Liver (tissue), 9 donors: Measurements from ENCODE around the gene HNRNPUL1. TPM values are rescaled to one million over a fixed set of nuclear protein-coding genes. Genes with fewer than 3 reads are reported as not detected.

Experiments
- DNase-seq: peaks from one replicate; pipeline ENCODE4 v3.0.0-alpha.2; 2017; ENCODE audit warnings: low spot score
- H3K27ac ChIP-seq, 2 donors: one replicate each; pipeline ENCODE4 v1.7.0; 2013; ENCODE audit warnings: inconsistent platforms in 2 of 2, low read length in 2 of 2, control low read depth in 1 of 2, low read depth in 1 of 2, mild to moderate bottlenecking in 1 of 2
- H3K27me3 ChIP-seq, 4 donors: one replicate each; pipeline versions ENCODE4 v1.6.1 to v1.7.0; 2013; ENCODE audit warnings: low read length in 3 of 4, inconsistent platforms in 1 of 4, mild to moderate bottlenecking in 1 of 4, moderate library complexity in 1 of 4; ENCODE audit not compliant: control insufficient read depth in 4 of 4, insufficient read depth in 4 of 4
- H3K36me3 ChIP-seq, 4 donors: one replicate each; pipeline versions ENCODE4 v1.6.1 to v1.7.0; 2013; ENCODE audit warnings: low read length in 3 of 4, mild to moderate bottlenecking in 3 of 4, low read depth in 1 of 4, moderate library complexity in 1 of 4; ENCODE audit not compliant: control insufficient read depth in 4 of 4, insufficient read depth in 3 of 4
- H3K4me1 ChIP-seq, 4 donors: one replicate each; pipeline versions ENCODE4 v1.6.1 to v1.7.0; 2013; ENCODE audit warnings: low read length in 3 of 4, mild to moderate bottlenecking in 3 of 4, moderate library complexity in 1 of 4; ENCODE audit not compliant: control insufficient read depth in 4 of 4, insufficient read depth in 4 of 4
- H3K4me3 ChIP-seq, 3 donors: one replicate each; pipeline versions ENCODE4 v1.6.1 to v1.7.0; 2013; ENCODE audit warnings: low read length in 3 of 3, control low read depth in 1 of 3, low read depth in 1 of 3, mild to moderate bottlenecking in 1 of 3
- H3K9ac ChIP-seq, 2 donors: one replicate each; pipeline ENCODE4 v1.7.0; 2013; ENCODE audit warnings: low read length in 2 of 2, mild to moderate bottlenecking in 2 of 2, moderate library complexity in 2 of 2, control low read depth in 1 of 2, low read depth in 1 of 2
- H3K9me3 ChIP-seq, 4 donors: one replicate each; pipeline versions ENCODE4 v1.6.1 to v1.7.0; 2013; ENCODE audit warnings: low read length in 3 of 4; ENCODE audit not compliant: control insufficient read depth in 4 of 4
- ATF3 ChIP-seq: IDR thresholded peaks from 2 replicates; pipeline ENCODE4 v1.6.1; 2016; ENCODE audit warnings: antibody characterized with exemption
- FOXA1 ChIP-seq: IDR thresholded peaks from 2 replicates; pipeline ENCODE4 v1.6.1; 2016; ENCODE audit warnings: antibody characterized with exemption
- GABPA ChIP-seq, 2 donors: IDR thresholded peaks in 1 of 2; conservative IDR thresholded peaks in 1 of 2; 2 replicates each; pipeline ENCODE4 v1.6.1; 2016; ENCODE audit warnings: antibody characterized with exemption in 2 of 2, mild to moderate bottlenecking in 1 of 2, moderate library complexity in 1 of 2
- HNF4A ChIP-seq, 2 donors: conservative IDR thresholded peaks; 2 replicates each; pipeline ENCODE4 v1.6.1; 2016; ENCODE audit warnings: antibody characterized with exemption in 2 of 2, mild to moderate bottlenecking in 2 of 2
- JUND ChIP-seq, 2 donors: IDR thresholded peaks; 2 replicates each; pipeline ENCODE4 v1.6.1; 2016; ENCODE audit warnings: antibody characterized with exemption in 2 of 2
- NR2F2 ChIP-seq: IDR thresholded peaks from 2 replicates; pipeline ENCODE4 v1.6.1; 2016; ENCODE audit warnings: antibody characterized with exemption
- RAD21 ChIP-seq, 2 donors: IDR thresholded peaks; 2 replicates each; pipeline ENCODE4 v1.6.1; 2016; ENCODE audit warnings: antibody characterized with exemption in 2 of 2, mild to moderate bottlenecking in 2 of 2
- SP1 ChIP-seq: IDR thresholded peaks from 2 replicates; pipeline ENCODE4 v1.6.1; 2018; ENCODE audit warnings: antibody characterized with exemption, mild to moderate bottlenecking
- WGBS: extraction: QIAGEN DNeasy Blood & Tissue Kit; methylation state at CpG from one replicate; pipeline ENCODE4 v1.1.7; 2013; 5-methylcytosine and 5-hydroxymethylcytosine counted together
- polyA plus RNA-seq, 2 donors: library from polyadenylated mRNA; stranded (reverse) in 1 of 2; unstranded in 1 of 2; fragments of 200-250 nt in 1 of 2; fragments of >200 nt in 1 of 2; fragmentation: Nextera tagmentation in 1 of 2; extraction: Ambion mirVana in 1 of 2; gene quantifications; one replicate each; pipeline versions ENCODE4 v1.2.1 to v1.2.3, GENCODE V29; 2013 to 2015
- total RNA-seq, 2 donors: library from RNA; depleted of rRNA; stranded (reverse); fragments of >200 nt; gene quantifications; one replicate each; pipeline ENCODE4 v1.2.3, GENCODE V29; 2014
- TF ChIP-seq, protein P1 (sequence below): fragments of 150-350 bp; IDR thresholded peaks from 2 replicates; pipeline ENCODE4 v1.5.1; 2017; ENCODE audit warnings: improper control_type of control experiment, low read depth, low read length; ENCODE audit not compliant: missing input control
- donor health status: healthy.
- donor health status: healthy.
- donor health status: healthy.
- donor health status: healthy.
- donor health status: healthy.

The HNRNPUL1 gene
- total and polyA plus RNA-seq, 4 donors, result 34.9 to 80.2 (median 45.7) TPM

DNA sequence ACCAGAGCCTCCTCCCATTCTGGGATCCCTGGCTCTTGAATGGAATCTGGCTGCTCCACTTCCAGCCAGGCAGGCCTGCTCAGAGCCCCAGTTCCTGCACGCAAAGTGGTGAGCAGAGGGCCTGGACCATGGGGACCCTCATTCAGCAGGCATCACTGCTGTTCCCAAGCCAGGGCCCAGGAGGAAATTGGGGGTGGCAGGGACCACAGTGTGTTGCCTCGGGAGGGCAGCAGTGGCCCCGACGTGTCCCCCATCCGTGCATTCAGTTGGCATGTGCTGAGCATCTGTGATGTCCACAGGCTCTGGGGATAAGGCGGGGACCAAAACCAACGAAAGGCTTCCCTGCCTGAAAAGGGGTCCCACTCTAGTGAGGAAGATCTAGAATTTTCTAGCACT lies 57.0 kb downstream of the HNRNPUL1 start:
- peaks cover 7 to 35% (median 19%) of the 10 kb centered on the region in 4 donors for H3K4me1 ChIP-seq
- no peaks in the 10 kb centered on the region for H3K9me3 ChIP-seq
- TF ChIP-seq ATF3 (no peak), NR2F2 (no peak), JUND (IDR thresholded peaks at IDR 0.05) (no peak), FOXA1 (no peak), RAD21 (IDR thresholded peaks at IDR 0.05) (no peak), HNF4A (conservative IDR thresholded peaks at IDR 0.05) (no peak)
- H3K27ac ChIP-seq, result no peak overlapping the region
- DNase-seq, result no peak
- no peaks in the 10 kb centered on the region for H3K27me3 ChIP-seq
- peaks cover 3 to 40% (median 26%) of the 10 kb centered on the region in 4 donors for H3K36me3 ChIP-seq
- 87% methylated on average over 7 of the region's 7 CpGs for WGBS
- no peak overlapping the region for H3K4me3 ChIP-seq
- no peak overlapping the region for H3K9ac ChIP-seq

GRCh38 chr19:41321600-41322270 lies 57.6 kb downstream of the HNRNPUL1 start:
- H3K36me3 ChIP-seq, result peaks cover 1 to 35% (median 23%) of the 10 kb centered on the region in 4 donors
- H3K27ac ChIP-seq, result peak overlapping the region in 1 of 2 donors; percentile 53
- WGBS, result 67% methylated on average over 10 of the region's 10 CpGs
- no peak for DNase-seq
- H3K27me3 ChIP-seq, result no peaks in the 10 kb centered on the region
- no peak overlapping the region for H3K4me3 ChIP-seq
- no peak overlapping the region for H3K9ac ChIP-seq
- peaks cover 7 to 38% (median 20%) of the 10 kb centered on the region in 4 donors for H3K4me1 ChIP-seq
- peak; percentile 57 to 77 for TF ChIP-seq RAD21 (IDR thresholded peaks at IDR 0.05)
- no peak for TF ChIP-seq SP1
- TF ChIP-seq, protein P1, sequence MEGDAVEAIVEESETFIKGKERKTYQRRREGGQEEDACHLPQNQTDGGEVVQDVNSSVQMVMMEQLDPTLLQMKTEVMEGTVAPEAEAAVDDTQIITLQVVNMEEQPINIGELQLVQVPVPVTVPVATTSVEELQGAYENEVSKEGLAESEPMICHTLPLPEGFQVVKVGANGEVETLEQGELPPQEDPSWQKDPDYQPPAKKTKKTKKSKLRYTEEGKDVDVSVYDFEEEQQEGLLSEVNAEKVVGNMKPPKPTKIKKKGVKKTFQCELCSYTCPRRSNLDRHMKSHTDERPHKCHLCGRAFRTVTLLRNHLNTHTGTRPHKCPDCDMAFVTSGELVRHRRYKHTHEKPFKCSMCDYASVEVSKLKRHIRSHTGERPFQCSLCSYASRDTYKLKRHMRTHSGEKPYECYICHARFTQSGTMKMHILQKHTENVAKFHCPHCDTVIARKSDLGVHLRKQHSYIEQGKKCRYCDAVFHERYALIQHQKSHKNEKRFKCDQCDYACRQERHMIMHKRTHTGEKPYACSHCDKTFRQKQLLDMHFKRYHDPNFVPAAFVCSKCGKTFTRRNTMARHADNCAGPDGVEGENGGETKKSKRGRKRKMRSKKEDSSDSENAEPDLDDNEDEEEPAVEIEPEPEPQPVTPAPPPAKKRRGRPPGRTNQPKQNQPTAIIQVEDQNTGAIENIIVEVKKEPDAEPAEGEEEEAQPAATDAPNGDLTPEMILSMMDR, result peak; percentile 56
- no peaks in the 10 kb centered on the region for H3K9me3 ChIP-seq

DNA sequence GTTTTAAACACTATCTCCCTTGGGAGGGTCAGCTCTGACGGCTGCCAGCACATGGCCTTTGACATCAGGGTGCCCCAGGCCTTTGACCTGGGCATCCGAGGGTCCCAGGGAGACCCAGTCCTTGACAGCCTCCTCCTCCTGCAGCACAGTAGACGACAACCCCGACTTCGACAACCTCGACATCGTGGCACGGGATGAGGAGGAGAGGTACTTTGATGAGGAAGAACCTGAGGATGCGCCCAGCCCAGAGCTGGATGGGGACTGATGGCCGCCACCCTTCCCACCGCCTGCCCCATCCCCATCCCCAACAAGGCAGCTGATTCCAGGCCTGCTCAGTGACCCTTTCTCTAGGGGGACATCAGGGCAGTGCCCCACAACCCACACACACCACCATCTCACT lies 58.3 kb downstream of the HNRNPUL1 start:
- peak overlapping the region; percentile 49 to 53 for H3K27ac ChIP-seq
- H3K27me3 ChIP-seq, result no peaks in the 10 kb centered on the region
- H3K36me3 ChIP-seq, result peaks cover 1 to 29% (median 17%) of the 10 kb centered on the region in 4 donors
- DNase-seq, result no peak
- no peak for TF ChIP-seq GABPA (IDR thresholded peaks at IDR 0.05 in 1 of 2, conservative IDR thresholded peaks at IDR 0.05 in 1 of 2)
- peaks cover 8 to 43% (median 20%) of the 10 kb centered on the region in 4 donors for H3K4me1 ChIP-seq
- WGBS, result 95% methylated on average over 11 of the region's 11 CpGs
- no peaks in the 10 kb centered on the region for H3K9me3 ChIP-seq
- H3K9ac ChIP-seq, result no peak overlapping the region
- H3K4me3 ChIP-seq, result no peak overlapping the region

GRCh38 chr19:41323023-41323422 lies 58.9 kb downstream of the HNRNPUL1 start:
- TF ChIP-seq NR2F2, result peak; percentile 28
- no peak for TF ChIP-seq JUND (IDR thresholded peaks at IDR 0.05)
- peaks cover 1 to 27% (median 15%) of the 10 kb centered on the region in 4 donors for H3K36me3 ChIP-seq

More at GRCh38 chr19:41323023-41323422, 58.9 kb downstream of the HNRNPUL1 start:
- 40% methylated on average over 7 of the region's 7 CpGs for WGBS
- H3K27ac ChIP-seq, result peak overlapping the region; percentile 49 to 53
- H3K9ac ChIP-seq, result no peak overlapping the region
- H3K4me1 ChIP-seq, result peaks cover 9 to 47% (median 22%) of the 10 kb centered on the region in 4 donors
- H3K9me3 ChIP-seq, result no peaks in the 10 kb centered on the region
- DNase-seq, result no peak
- H3K27me3 ChIP-seq, result no peaks in the 10 kb centered on the region
- H3K4me3 ChIP-seq, result no peak overlapping the region
